ENCODE results near the gene SMYD1.

GRCh38 chr2:88032070-88032702, 35.4 kb upstream of the SMYD1 start:
- TF ChIP-seq CTCF (IDR thresholded peaks at IDR 0.05) (no peak), EP300 (IDR thresholded peaks at IDR 0.05) (no peak), POLR2AphosphoS5 (IDR thresholded peaks at IDR 0.05) (no peak)

Measured in esophagus muscularis mucosa (tissue), 4 donors.